ENCODE measurements around the gene FBF1. TPM values are rescaled to one million over a fixed set of nuclear protein-coding genes. Genes with fewer than 3 reads are reported as not detected.

FBF1 gene
- total RNA-seq, 4 donors from 2014 or later: 11.0 to 16.5 (median 14.2) TPM

DNA sequence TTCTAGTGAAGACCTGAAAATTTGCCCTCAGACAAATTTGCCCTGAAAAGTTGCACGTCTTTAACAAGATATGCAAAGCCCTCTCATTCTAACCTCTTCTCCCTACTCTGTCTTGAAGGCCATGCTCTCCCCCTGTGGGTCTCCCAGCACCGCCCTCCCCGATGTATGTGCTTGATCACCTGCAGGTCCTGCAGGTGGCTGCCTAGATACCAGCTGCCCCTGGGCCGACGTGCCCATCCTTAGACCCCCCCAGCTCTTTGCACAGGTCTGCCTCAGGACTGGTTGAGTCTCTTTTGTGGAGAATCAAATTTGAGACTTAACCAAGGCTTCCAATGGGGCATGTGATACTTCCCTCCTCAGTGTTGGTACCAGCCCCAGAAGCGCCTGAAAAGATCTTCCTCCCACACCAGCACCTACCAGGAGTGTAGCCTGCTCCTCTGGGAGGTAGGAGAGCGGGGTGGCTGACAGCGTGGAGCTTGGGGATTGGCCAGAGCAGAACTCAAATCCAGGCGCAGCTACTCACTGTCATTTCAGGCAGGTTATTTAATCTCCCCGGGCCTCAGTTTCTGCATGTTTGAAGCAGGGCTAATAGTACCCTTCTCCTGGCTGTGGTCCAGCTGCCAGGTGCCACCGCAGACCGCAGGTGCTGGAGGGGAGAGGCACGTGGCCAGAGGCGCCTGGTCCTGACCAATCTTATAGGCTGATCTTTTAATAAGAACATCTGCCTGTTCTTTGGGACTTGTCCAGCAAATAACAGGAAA lies 31.6 kb downstream of the FBF1 start:
- peak in 1 of 2 donors; percentile 24 for DNase-seq
- Histone ChIP-seq H3K4me3 (no peak overlapping the region), H3K27ac (peak overlapping the region; percentile 39 to 81), H3K27me3 (no peaks in the 10 kb centered on the region), H3K36me3 (no peaks in the 10 kb centered on the region), H3K4me1 (peaks cover under 1 to 4% of the 10 kb centered on the region in 2 donors), H3K9me3 (no peaks in the 10 kb centered on the region)
- no peak for TF ChIP-seq POLR2A (IDR thresholded peaks at IDR 0.05)
- TF ChIP-seq CTCF (IDR thresholded peaks at IDR 0.05): no peak
- intact Hi-C loops (cut with DNase I; ENCODE audit: low total_unique reads): no loop called here

- H3K4me3 ChIP-seq: no peak overlapping the region
- H3K9me3 ChIP-seq: no peaks in the 10 kb centered on the region
- TF ChIP-seq CTCF (IDR thresholded peaks at IDR 0.05) (no peak), POLR2A (IDR thresholded peaks at IDR 0.05) (no peak)
- no peak for DNase-seq
- no peak overlapping the region for H3K27ac ChIP-seq
- H3K4me1 ChIP-seq: peaks cover 4 to 7% of the 10 kb centered on the region in 2 donors
- intact Hi-C loops (cut with DNase I; ENCODE audit: low total_unique reads): no loop called here
- no peaks in the 10 kb centered on the region for H3K36me3 ChIP-seq
- H3K27me3 ChIP-seq: no peaks in the 10 kb centered on the region
Observed at GRCh38 chr17:75908201-75908600, 32.6 kb downstream of the FBF1 start.

DNA sequence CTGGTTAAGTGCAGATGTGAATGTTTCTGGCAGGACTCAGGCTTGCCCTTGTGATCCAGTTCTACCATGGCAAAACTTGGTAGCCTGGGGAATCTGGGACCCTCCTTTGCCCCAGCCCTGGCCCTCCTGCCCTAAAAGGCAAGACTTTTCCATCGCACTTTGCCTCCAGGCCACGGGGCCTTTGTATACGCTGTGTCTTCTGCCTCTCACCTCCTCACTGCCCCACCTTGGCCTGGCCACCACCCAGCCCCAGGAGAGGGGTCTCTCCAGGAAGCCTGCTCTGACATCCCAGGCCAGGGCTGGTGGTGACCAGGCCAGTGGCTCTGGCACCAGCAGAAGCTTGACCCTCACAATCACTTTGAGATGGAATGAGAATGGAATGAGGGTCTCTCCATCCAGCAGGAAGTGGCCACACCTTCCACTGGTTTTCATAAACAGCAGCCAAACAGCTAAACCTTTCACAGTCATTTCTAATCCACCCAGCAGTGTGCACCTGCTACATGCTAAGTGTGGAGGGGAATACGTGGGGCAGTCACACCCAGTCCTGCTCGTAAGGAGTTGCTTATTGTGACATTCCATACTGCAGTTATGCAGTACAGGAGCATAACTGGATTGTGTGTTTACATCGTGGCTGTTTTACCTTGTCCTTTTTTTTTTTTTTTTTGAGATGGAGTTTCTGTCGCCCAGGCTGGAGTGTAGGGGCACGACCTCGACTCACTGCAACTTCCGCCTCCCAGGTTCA lies 34.5 kb downstream of the FBF1 start:
- Histone ChIP-seq H3K4me3 (no peak overlapping the region), H3K27me3 (no peaks in the 10 kb centered on the region), H3K27ac (peak overlapping the region in 1 of 2 donors; percentile 93), H3K4me1 (peaks cover 4 to 7% of the 10 kb centered on the region in 2 donors), H3K36me3 (no peaks in the 10 kb centered on the region), H3K9me3 (no peaks in the 10 kb centered on the region)
- no peak for DNase-seq
- intact Hi-C loops (cut with DNase I; ENCODE audit: low total_unique reads): loop anchor here (2.0 kb wide), 1 partner anchor 98 kb away; no protein-coding TSS in a partner anchor
- TF ChIP-seq CTCF (IDR thresholded peaks at IDR 0.05) (no peak), POLR2A (IDR thresholded peaks at IDR 0.05) (no peak)

DNA sequence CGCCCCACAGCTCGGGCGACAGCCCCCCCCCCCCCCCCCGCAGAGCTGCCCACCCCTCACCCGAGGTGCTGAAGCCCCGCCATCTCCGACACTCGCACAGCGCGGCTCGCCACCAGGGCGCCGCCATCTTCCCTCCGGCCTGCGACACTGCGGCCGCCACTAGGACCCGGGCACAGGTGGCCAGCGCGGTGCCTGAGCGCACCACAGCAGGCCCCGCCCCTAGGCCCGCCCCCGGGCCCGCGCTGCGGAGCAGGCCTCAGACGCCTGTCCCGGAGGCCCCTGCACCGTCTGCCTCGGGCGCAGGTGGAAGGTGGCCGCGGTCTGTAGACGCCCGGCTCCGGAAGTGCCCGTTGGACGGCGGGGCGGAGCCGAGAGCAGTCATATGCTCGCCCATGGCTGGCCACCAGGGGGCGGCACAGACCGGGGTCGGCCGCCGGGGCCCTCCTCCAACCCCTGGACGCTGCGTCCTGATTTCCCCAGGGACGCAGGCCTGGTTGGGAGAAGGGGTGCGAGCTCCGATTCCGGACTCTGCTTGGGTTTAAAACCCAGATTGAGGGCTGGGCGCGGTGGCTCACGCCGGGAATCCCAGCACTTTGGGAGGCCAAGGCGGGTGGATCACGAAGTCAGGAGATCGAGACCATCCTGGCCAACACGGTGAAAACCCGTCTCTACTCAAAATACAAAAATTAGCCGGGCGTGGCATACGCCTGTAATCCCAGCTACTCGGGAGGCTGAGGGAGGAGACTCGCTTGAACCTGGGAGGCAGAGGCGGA lies 35.9 kb downstream of the FBF1 start, which contains the start of gene MRPL38:
Gene MRPL38, minus strand, starts transcription at position 136 of the 773 bp plus-strand sequence. Its CDS starts 9 bp downstream, at position 127.
- Histone ChIP-seq H3K27ac (peak within 1 kb of the TSS; percentile 93), H3K36me3 (no peaks in the 10 kb centered on the region), H3K4me3 (peak within 1 kb of the TSS; percentile 65 to 75), H3K27me3 (no peaks in the 10 kb centered on the region), H3K4me1 (peaks cover 0 to 7% of the 10 kb centered on the region in 2 donors), H3K9me3 (no peaks in the 10 kb centered on the region)
- TF ChIP-seq CTCF (IDR thresholded peaks at IDR 0.05): peak; percentile 98 to 100 (median 100)
- TF ChIP-seq POLR2A (IDR thresholded peaks at IDR 0.05): peak; percentile 80 to 81
- peak; percentile 91 to 94 for DNase-seq
- intact Hi-C loops (cut with DNase I; ENCODE audit: low total_unique reads): no loop called here
